Measurements from ENCODE around the gene IL11RA.
"Not testable (repeated sequence)": the region's sequence is repeated elsewhere in the genome, so short reads cannot be mapped to it uniquely, and the experiment has no call there.

Gene IL11RA

GRCh38 chr9:34633166-34633565 lies 18.8 kb upstream of the IL11RA start:
- Histone ChIP-seq H3K4me3 (ENCODE audit: low read depth, low read length) (no peak overlapping the region), H3K4me1 (ENCODE audit: control insufficient read depth, insufficient read depth, low read length) (peaks cover 22% of the 10 kb centered on the region), H3K9me3 (ENCODE audit: control insufficient read depth, insufficient read depth, low read depth, low read length) (no peaks in the 10 kb centered on the region), H3K36me3 (ENCODE audit: control insufficient read depth, insufficient read depth, low read length) (peaks cover 11% of the 10 kb centered on the region), H3K9ac (ENCODE audit: low read length) (no peak overlapping the region), H3K27ac (ENCODE audit: low read depth, low read length) (no peak overlapping the region), H3K27me3 (ENCODE audit: control insufficient read depth, insufficient read depth, low read length) (peaks cover 60% of the 10 kb centered on the region)

GRCh38 chr9:34633851-34634550 lies 18.0 kb upstream of the IL11RA start:
- Histone ChIP-seq H3K9me3 (ENCODE audit: control insufficient read depth, insufficient read depth, low read depth, low read length) (no peaks in the 10 kb centered on the region), H3K27me3 (ENCODE audit: control insufficient read depth, insufficient read depth, low read length) (peaks cover 51% of the 10 kb centered on the region), H3K4me3 (ENCODE audit: low read depth, low read length) (no peak overlapping the region), H3K9ac (ENCODE audit: low read length) (no peak overlapping the region), H3K36me3 (ENCODE audit: control insufficient read depth, insufficient read depth, low read length) (peaks cover 11% of the 10 kb centered on the region), H3K27ac (ENCODE audit: low read depth, low read length) (no peak overlapping the region), H3K4me1 (ENCODE audit: control insufficient read depth, insufficient read depth, low read length) (peaks cover 22% of the 10 kb centered on the region)

GRCh38 chr9:34634551-34635248 lies 17.3 kb upstream of the IL11RA start:
- Histone ChIP-seq H3K4me1 (ENCODE audit: control insufficient read depth, insufficient read depth, low read length) (peaks cover 18% of the 10 kb centered on the region), H3K36me3 (ENCODE audit: control insufficient read depth, insufficient read depth, low read length) (peaks cover 11% of the 10 kb centered on the region), H3K9ac (ENCODE audit: low read length) (no peak overlapping the region), H3K4me3 (ENCODE audit: low read depth, low read length) (no peak overlapping the region), H3K27me3 (ENCODE audit: control insufficient read depth, insufficient read depth, low read length) (peaks cover 44% of the 10 kb centered on the region), H3K9me3 (ENCODE audit: control insufficient read depth, insufficient read depth, low read depth, low read length) (no peaks in the 10 kb centered on the region), H3K27ac (ENCODE audit: low read depth, low read length) (no peak overlapping the region)

- Histone ChIP-seq H3K4me3 (ENCODE audit: low read depth, low read length) (no peak overlapping the region), H3K9ac (ENCODE audit: low read length) (no peak overlapping the region), H3K27ac (ENCODE audit: low read depth, low read length) (no peak overlapping the region), H3K36me3 (ENCODE audit: control insufficient read depth, insufficient read depth, low read length) (peaks cover 11% of the 10 kb centered on the region), H3K4me1 (ENCODE audit: control insufficient read depth, insufficient read depth, low read length) (peaks cover 18% of the 10 kb centered on the region), H3K9me3 (ENCODE audit: control insufficient read depth, insufficient read depth, low read depth, low read length) (no peaks in the 10 kb centered on the region), H3K27me3 (ENCODE audit: control insufficient read depth, insufficient read depth, low read length) (peaks cover 36% of the 10 kb centered on the region)
Measured at GRCh38 chr9:34635556-34635955, 16.4 kb upstream of the IL11RA start.

GRCh38 chr9:34636791-34637355 lies 15.1 kb upstream of the IL11RA start:
- Histone ChIP-seq H3K9me3 (ENCODE audit: control insufficient read depth, insufficient read depth, low read depth, low read length) (no peaks in the 10 kb centered on the region), H3K4me3 (ENCODE audit: low read depth, low read length) (peak overlapping the region; percentile 91), H3K36me3 (ENCODE audit: control insufficient read depth, insufficient read depth, low read length) (peaks cover 11% of the 10 kb centered on the region), H3K9ac (ENCODE audit: low read length) (peak overlapping the region; percentile 85), H3K4me1 (ENCODE audit: control insufficient read depth, insufficient read depth, low read length) (peaks cover 18% of the 10 kb centered on the region), H3K27ac (ENCODE audit: low read depth, low read length) (peak overlapping the region; percentile 52; the same call in 1 of the 2 replicates), H3K27me3 (ENCODE audit: control insufficient read depth, insufficient read depth, low read length) (peaks cover 23% of the 10 kb centered on the region)

GRCh38 chr9:34637356-34638137 lies 14.4 kb upstream of the IL11RA start, which contains the start of gene SIGMAR1:
TSS of gene SIGMAR1 (minus strand) at chr9:34637787. CDS start at chr9:34637697, 90 bp downstream.
- Histone ChIP-seq H3K27me3 (ENCODE audit: control insufficient read depth, insufficient read depth, low read length) (peaks cover 16% of the 10 kb centered on the region), H3K27ac (ENCODE audit: low read depth, low read length) (peak within 1 kb of the TSS; percentile 52; the same call in 1 of the 2 replicates), H3K4me3 (ENCODE audit: low read depth, low read length) (peak within 1 kb of the TSS; percentile 91), H3K4me1 (ENCODE audit: control insufficient read depth, insufficient read depth, low read length) (peaks cover 18% of the 10 kb centered on the region), H3K9ac (ENCODE audit: low read length) (peak within 1 kb of the TSS; percentile 85), H3K9me3 (ENCODE audit: control insufficient read depth, insufficient read depth, low read depth, low read length) (no peaks in the 10 kb centered on the region), H3K36me3 (ENCODE audit: control insufficient read depth, insufficient read depth, low read length) (peaks cover 11% of the 10 kb centered on the region)

GRCh38 chr9:34638138-34638445 lies 13.9 kb upstream of the IL11RA start:
- Histone ChIP-seq H3K4me3 (ENCODE audit: low read depth, low read length) (peak overlapping the region; percentile 91), H3K9ac (ENCODE audit: low read length) (peak overlapping the region; percentile 85), H3K4me1 (ENCODE audit: control insufficient read depth, insufficient read depth, low read length) (peaks cover 18% of the 10 kb centered on the region), H3K27me3 (ENCODE audit: control insufficient read depth, insufficient read depth, low read length) (peaks cover 10% of the 10 kb centered on the region), H3K9me3 (ENCODE audit: control insufficient read depth, insufficient read depth, low read depth, low read length) (no peaks in the 10 kb centered on the region), H3K27ac (ENCODE audit: low read depth, low read length) (no peak overlapping the region), H3K36me3 (ENCODE audit: control insufficient read depth, insufficient read depth, low read length) (peaks cover 11% of the 10 kb centered on the region)

- H3K4me3 ChIP-seq (ENCODE audit: low read depth, low read length): not testable (repeated sequence)
- H3K4me1 ChIP-seq (ENCODE audit: control insufficient read depth, insufficient read depth, low read length): peaks cover 16% of the 10 kb centered on the region
Measured at GRCh38 chr9:34639322-34639721, 12.7 kb upstream of the IL11RA start.

GRCh38 chr9:34642679-34643078 lies 9.3 kb upstream of the IL11RA start:
- H3K4me3 ChIP-seq (ENCODE audit: low read depth, low read length): no peak overlapping the region
- peaks cover 25% of the 10 kb centered on the region for H3K4me1 ChIP-seq (ENCODE audit: control insufficient read depth, insufficient read depth, low read length)
- no peak overlapping the region for H3K27ac ChIP-seq (ENCODE audit: low read depth, low read length)
- no peak overlapping the region for H3K9ac ChIP-seq (ENCODE audit: low read length)
- H3K36me3 ChIP-seq (ENCODE audit: control insufficient read depth, insufficient read depth, low read length): no peaks in the 10 kb centered on the region
- H3K9me3 ChIP-seq (ENCODE audit: control insufficient read depth, insufficient read depth, low read depth, low read length): no peaks in the 10 kb centered on the region
- H3K27me3 ChIP-seq (ENCODE audit: control insufficient read depth, insufficient read depth, low read length): no peaks in the 10 kb centered on the region

More at GRCh38 chr9:34639322-34639721, 12.7 kb upstream of the IL11RA start:
- H3K36me3 ChIP-seq (ENCODE audit: control insufficient read depth, insufficient read depth, low read length): peaks cover 11% of the 10 kb centered on the region
- H3K27me3 ChIP-seq (ENCODE audit: control insufficient read depth, insufficient read depth, low read length); H3K9ac ChIP-seq (ENCODE audit: low read length); H3K27ac ChIP-seq (ENCODE audit: low read depth, low read length); H3K9me3 ChIP-seq (ENCODE audit: control insufficient read depth, insufficient read depth, low read depth, low read length): not testable (repeated sequence)

GRCh38 chr9:34644766-34645314 lies 7.1 kb upstream of the IL11RA start:
- Histone ChIP-seq H3K4me1 (ENCODE audit: control insufficient read depth, insufficient read depth, low read length) (peaks cover 21% of the 10 kb centered on the region), H3K27ac (ENCODE audit: low read depth, low read length) (no peak overlapping the region), H3K27me3 (ENCODE audit: control insufficient read depth, insufficient read depth, low read length) (no peaks in the 10 kb centered on the region), H3K36me3 (ENCODE audit: control insufficient read depth, insufficient read depth, low read length) (peaks cover 18% of the 10 kb centered on the region), H3K9me3 (ENCODE audit: control insufficient read depth, insufficient read depth, low read depth, low read length) (no peaks in the 10 kb centered on the region), H3K9ac (ENCODE audit: low read length) (no peak overlapping the region), H3K4me3 (ENCODE audit: low read depth, low read length) (peak overlapping the region; percentile 27; the same call in 1 of the 2 replicates)
